HG03135 (cell line): ENCODE measurements around the gene FAM111A.

Experiments used
- ATAC-seq: cut with Tn5 transposase; IDR thresholded peaks from one replicate; pipeline ENCODE4 v1.9.1; 2021; ENCODE audit warnings: mild to moderate bottlenecking, moderate library complexity; ENCODE audit not compliant: unreplicated experiment

The FAM111A gene

DNA sequence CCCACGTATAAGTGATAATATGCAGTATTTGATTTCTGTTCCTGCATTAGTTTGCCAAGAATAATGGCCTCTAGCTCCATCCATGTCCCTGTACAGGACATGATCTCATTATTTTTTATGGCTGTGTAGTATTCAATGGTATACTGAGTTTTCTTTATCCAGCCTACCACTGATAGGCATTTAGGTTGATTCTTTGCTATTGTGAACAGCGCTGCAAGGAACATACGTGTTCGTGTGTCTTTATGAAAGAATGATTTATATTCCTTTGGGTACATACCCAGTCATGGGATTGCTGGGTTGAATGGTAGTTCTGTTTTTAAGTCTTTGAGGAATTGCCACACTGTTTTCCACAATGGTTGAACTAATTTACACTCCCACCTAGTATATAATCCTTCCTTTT, 1.5 kb upstream of the FAM111A start:
- no peak for ATAC-seq

DNA sequence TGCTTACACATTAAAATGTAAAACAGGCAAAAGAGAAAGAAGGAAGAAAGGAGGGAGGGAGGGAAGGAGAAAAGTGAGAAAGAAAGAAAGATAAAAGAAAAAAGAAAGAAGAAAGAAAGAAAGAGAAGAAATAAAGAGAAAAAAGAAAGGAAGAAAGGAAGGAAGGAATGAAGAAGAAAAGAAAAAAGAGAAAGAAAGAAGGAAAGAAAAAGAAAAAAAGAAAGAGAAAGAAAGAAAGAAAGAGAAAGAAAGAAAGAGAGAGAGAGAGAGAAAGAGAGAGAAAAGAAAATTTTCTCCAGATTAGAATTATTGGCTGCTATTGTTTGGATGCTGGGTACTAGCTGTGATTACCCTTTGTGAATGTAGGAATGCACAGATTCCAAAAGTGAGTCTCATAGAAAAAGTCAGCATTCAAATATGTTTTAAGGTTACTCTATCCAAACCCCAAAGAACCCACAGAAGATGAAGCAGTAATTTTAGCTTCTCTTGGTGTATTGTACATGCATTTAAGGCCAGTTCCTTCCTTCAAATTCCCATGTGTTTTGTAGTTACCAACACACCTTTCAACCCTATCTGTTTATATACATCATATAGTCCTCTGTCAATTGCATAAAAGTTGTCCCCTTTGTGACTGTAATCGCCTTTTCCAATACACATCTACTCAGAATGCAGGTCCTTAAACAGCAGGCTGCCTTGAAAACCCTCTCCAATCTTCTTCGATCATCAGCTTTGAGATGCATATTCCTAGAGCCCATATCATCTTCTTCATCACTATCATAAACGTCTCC, 789 bp upstream of the FAM111A start:
- ATAC-seq: no peak

DNA sequence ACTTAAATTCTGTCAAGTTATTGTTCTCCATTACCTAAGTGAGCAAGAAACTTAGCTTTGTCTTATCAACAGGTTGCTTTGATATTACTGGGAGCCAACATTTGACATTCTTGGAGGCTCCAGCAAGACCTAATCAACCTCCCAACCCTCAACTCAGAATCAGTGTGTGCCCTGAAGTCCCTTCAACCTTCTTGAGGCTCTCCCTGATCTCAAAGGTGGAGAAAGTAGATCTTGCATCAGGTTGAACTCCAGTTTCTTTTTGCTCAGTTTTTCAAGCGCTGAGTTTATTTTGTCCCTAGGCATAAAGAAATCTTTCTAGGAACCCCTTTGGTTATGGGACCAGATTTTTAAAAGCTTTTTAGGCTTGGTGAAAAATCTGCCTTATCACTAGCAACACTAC, 1.4 kb downstream of the FAM111A start:
- no peak for ATAC-seq

DNA sequence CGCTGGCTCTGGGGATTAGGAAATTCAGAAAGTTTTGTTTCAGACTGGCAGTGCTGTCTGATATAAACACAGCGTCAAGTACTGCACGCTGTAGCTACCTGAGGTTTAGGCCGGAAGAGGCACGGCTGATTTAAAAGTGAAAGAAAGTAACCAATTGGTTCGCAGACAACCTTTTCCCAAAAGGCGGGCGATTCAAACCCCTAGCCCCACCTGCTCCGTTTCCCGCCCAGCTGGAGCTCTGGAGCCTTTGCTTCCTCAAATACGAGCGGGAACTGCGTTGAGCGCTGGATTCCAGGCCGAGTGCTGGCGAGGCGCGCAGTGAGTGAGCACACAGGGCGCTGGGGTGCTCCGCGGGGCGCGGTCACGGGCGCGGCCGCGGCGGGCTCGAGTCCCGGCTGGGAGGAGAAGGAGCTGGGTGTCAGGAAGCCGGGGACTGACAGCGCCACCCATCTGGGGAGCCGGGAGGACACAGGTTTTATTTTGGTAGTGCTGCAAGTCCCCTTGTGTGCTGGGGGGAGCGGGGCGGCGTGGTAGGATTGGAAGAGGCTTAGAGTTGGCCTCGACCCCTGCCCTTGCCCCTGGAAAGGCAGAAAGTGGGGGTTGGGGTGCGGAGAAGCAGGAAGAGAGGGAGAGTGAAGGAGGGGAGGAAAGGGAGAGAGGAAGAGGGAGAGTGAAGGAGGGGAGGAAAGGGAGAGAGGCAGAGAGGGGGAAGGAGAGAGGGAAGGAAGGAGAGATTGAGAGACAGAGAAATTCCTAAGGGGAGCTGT, 2.1 kb downstream of the FAM111A start:
- peak; percentile 46 for ATAC-seq

DNA sequence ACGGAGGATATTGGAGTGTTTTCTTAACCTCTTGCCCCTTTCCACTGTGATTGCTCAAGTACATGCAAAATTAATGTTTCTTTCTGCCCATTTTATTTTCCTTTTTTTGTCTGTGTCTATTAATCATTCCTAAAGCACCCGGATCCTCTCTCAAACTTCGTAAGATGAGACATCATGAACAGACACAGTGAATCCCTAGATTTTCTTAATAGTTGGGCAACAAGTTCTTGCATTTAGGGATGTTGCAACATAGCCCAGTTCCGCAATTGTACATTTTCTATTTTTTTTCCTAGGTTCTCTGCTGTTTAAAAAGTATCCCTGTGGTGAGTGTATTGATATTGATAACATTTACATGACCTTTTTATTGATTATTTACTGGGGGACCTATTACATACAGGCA, 2.9 kb downstream of the FAM111A start:
- ATAC-seq: no peak

DNA sequence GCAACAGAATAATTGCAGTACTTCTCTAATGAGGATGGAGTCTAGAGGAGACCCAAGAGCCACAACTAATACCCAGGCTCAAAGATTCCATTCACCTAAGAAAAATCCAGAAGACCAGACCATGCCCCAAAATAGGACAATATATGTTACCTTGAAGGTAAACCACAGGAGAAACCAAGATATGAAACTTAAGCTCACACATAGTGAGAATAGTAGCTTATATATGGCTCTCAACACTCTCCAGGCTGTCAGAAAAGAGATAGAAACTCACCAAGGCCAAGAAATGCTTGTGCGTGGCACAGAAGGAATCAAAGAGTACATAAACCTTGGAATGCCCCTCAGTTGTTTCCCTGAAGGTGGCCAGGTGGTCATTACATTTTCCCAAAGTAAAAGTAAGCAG, 9.1 kb downstream of the FAM111A start:
- peak; percentile 53 for ATAC-seq

DNA sequence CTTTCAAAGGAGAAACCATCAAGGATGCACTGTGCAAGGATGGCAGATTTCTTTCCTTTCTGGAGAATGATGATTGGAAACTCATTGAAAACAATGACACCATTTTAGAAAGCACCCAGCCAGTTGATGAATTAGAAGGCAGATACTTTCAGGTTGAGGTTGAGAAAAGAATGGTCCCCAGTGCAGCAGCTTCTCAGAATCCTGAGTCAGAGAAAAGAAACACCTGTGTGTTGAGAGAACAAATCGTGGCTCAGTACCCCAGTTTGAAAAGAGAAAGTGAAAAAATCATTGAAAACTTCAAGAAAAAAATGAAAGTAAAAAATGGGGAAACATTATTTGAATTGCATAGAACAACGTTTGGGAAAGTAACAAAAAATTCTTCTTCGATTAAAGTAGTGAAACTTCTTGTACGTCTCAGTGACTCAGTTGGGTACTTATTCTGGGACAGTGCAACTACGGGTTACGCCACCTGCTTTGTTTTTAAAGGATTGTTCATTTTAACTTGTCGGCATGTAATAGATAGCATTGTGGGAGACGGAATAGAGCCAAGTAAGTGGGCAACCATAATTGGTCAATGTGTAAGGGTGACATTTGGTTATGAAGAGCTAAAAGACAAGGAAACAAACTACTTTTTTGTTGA, 9.8 kb downstream of the FAM111A start:
- peak; percentile 73 for ATAC-seq

DNA sequence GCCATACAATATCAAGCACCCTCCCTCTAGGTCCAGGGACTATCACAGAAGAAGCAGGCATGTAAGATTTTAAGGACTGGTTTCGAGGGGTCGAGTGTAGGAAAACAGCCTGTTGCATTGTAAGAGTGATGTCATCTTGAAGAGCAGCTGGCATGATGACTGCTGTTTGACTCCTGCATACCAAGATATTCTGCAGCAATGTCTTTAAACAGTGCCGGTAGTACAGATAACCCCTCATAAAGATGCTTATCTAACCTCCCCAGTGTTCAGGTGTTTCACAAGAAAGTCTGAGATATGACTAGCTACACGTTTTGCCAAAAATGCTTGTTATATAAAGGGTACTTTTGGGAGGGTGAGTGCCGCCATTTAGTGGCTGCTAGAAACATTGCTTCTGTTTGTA, 12.0 kb downstream of the FAM111A start:
- no peak for ATAC-seq

DNA sequence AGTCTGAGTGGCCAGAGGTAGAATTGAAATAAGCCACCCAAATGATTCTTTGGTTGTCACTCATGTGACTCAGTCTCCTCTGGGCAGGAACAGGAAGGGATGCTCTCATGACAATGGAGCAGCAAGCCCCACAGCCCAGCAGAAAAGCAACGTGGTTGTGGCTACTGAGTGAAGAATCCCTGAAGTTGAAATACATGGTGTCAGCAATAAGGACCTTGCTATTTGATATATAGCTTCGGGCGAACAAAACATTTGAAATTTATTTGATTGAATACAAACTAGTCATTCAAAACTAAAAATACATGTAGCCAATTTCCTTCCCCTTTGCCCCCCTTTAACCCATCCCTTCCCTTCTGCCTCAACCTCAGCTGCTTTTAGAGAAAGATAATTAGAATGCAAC, 14.8 kb downstream of the FAM111A start:
- ATAC-seq: no peak

DNA sequence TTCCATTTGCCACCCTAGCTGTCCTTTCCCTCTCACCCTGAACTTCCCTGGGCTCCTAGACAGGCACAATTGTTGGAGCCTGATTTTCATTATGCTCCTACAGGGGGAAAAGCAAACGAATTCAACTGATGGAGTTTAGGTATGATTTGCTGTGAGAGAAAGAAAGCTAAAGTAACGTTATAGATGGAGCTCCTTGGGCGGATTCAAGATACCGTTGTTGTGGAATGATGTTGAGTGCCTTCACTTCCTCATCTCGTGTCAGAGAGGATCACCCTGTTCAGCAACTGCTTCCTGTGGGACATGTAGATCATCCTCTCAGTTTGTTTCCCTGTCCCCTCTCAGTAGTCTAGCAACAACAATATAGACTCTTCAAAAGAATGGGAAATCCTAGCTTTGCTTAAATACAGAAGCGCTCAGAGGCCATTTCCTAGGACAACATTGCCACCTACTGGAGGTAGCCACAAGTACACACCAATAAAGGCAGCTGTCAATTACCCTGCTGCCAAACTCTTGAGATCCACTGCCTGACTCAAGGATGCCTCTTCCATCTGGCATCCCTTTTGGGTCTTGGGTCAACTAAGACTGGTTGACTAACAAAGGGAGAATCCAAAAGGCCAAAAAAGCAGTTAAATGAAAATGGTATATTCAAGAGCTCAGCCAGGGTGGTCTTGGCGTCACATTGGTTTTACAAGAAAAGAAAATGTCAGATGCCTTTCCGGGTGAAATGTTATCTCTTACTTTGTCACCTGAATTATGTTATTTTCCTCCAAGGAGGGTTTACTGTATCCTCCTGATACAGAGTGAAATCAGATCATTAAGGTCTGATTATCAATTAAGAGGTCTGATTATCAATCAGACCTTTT, 15.8 kb downstream of the FAM111A start:
- ATAC-seq: peak; percentile 86

DNA sequence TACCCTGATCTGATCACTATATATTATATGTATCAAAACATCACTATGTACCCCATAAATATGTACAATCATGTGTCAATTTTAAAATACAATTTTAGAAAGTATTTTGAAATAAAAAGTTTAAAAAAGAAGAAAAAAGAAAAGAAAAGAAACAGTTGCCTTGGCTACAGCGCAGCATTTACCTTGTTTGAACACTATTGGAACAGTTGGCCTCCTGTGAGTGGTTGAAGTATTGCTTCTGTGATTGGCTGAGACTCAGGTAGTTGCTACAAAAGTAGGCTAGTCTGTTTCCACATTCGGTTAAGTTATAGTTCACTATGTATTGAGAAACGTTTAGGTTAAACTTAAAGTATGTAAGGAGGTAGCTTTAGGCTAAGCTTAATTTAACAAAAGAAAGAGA, 21.4 kb downstream of the FAM111A start:
- ATAC-seq: no peak

DNA sequence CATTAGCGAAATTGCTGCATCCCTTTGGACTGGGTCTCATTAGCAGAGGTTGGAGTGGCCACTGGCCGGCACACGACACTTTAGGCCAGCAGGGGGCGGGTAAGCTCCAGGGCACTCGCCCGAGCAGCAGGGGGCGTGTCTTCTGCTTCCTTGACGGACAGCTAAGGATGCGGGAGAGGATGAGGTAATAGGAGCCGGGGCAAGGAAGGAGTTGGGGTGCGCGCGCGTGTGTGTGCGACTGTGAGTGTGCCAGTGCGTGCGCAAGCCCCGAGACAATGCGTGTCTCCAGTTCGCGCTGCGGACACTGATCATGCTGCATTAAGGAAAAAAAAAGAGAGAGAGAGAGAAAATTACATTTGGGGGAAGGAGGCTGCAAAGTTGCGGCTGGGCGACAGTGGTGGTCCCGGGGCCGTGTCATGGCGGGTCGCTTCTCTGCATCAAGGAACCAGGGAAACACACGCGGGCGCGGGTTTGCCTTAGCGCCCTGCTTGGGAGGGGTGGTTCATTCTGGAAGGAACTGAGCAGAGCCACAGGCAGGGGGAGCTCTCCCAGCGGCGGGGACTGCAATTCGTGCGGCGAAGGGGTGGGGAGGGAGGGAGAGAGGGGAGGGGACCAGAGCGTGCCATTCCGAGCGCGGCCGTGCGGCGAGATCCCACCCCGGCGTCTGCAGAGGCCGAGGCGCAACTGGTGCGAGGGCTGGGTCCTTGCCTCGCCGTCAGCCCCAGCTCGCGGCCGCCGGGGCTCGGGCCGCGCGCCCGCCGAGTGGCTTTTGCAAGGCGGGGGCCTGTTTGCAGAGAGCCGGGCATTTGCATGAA, 29.1 kb downstream of the FAM111A start, which contains the start of gene DTX4:
DTX4 (plus strand) TSS at position 625 of the 815 bp plus-strand sequence. CDS start 464 bp downstream, outside the sequence.
- ATAC-seq: peak; percentile 73

DNA sequence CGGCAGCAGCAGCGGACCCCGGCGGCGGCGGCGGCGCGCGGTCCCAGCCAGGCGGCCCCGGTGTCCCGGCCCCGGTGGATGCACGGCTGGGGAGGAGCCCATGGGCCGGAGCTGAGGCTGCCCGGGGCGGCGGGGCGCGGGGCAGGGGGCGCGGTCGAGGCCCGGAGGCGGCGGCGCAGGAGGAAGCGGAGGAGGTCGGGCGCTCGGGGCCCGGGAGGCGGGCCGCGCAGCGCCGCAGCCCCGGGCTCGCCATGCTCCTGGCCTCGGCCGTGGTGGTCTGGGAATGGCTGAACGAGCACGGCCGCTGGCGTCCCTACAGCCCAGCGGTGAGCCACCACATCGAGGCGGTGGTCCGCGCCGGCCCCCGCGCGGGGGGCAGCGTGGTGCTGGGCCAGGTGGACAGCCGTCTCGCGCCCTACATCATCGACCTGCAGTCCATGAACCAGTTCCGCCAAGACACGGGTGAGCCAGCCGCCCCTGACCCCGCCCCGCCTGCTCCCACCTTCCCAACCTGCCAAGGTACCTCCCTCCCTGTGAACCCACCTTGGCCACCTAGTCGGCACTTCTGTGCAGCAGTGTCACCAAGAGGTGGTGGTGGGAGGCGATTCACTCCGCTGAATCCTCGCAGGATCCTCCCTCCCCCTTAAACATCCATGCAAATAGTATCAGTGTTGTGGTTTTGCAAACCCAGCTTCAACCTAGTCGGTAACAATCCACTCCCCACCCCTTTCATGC, 29.9 kb downstream of the FAM111A start:
- ATAC-seq: peak; percentile 34

DNA sequence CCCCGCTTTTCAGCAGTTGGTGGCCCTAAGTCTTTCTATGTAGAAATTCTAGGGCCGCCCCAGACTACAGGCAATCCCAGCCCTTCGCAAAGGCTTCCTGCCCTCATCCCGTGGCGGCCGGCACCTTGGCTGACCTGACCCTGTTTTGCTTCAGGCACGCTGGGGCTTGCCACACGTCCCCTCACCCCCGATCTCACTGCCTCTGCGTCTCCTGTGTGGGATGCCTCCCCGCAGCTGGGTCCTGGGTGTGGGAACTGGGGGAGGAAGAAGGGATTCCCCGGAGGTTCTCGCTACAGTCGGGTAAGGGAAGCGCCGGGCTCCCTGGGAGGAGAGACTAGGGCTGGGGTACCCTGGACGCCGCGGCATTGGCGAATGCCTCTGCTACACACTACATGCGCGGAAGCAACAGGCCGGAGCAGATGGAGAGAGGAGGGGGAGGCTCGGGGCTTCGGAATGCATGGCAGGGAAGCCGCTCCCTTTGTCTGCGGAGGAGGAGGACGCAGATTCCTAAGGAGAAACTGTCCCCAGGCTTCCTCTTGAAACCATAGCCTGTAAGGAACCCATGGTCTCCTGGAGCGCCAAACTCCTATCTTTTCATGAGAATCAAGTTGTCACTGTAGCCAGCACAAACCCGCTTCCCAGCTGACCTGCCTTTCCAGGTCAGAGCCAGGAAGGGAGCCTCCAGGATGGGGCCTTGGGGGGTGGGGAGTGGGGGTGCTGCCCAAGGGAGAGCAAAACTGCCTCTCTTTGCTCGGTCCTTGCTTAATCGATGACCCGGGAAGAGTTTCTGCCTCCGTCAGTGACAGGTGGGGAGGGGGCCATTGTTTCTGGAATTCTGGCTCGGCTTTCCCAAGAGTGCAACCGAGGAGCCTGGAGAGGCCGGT, 30.7 kb downstream of the FAM111A start:
- no peak for ATAC-seq

DNA sequence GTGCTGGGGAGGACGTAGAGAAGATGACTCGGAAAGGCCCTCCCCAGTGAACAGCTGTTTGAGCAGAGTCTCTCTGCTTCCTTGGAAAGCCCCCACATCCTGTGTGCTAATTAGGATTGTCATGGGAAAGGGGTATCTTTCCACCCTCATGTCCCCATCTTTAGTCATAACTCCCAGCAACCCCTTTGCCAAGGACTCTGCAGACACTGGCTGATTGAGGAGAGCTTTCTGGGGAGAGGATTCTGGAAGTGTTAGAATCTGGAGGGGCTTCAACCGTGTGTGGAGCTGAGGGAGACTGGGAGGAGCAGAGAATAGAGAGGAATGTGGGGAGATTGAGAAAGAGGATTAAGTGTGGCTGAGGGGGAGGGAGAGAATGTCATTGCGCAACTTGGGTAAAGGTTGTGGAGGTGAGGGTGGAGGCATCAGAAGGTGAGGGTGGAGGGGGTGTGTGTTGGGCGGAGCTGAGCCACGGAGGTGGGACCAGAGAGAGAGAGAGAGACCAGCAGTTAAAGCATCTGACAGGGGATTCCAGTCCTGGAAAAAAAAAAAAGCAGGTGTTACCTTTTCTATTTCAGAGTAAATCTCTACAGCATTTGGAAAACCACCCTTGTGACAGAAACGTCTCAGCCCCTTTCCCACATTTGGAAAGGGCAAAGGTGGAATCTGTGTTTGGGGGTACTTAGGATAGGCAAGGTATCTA, 31.5 kb downstream of the FAM111A start:
- ATAC-seq: no peak

DNA sequence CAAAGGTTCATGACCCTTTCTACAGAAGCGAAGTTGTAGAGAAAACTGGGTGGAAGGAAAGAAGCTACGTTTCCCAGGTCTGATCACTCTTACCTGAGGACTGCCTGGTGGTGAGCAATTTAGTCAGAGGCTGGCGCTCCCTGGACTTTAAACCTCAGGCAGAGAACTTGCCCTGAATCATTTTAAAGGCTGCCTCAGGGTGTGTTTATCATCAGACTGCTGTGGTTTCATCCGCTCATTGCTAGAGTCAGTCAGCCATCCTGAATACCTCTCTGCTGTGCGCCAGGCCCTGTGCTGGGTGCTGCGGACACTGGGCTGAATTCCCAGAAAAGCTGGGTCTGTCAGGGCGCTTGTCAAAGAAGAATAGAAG, 32.0 kb downstream of the FAM111A start:
- ATAC-seq: no peak

DNA sequence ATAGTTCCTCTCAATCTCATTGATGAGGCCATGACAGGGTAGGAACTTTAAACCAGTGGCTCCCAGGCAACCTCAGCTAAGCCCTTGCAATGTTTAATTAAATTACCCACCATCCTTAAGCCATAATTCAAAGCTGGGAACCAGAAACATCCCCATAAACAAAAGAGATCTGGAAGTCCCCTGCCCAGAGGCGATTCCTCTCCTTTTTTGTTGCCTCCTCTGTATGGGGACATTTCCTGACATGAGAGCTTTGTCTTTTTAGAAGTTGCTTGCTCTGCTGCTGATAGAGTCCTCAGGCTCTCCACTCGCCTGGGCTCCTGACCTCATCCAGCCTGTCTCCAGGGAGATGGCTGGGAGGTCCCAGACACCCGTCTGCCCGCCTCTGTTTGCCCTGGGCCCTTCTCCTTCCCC, 32.4 kb downstream of the FAM111A start:
- ATAC-seq: no peak

DNA sequence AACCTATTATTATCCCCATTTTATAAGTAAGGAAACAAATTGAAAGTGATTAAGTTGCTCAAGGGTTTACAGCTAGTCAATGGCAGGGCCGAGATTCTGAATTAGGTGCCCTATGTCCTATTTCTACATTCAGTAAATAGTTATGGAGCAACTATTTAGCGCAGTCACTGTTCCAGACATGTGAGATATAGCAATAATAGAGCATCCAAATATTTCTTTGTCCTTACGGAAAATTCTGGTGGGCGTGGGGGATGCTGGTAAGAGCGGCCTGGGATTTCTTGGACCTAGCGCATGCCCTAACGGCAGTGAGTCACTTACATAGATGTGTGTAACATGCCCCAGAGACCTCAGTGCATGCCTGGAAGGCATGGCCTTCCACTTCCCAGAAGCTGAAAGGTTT, 33.7 kb downstream of the FAM111A start:
- ATAC-seq: no peak
